Activated CD4-positive, alpha-beta T cell treated with anti-CD3 and anti-CD28 coated beads, Interleukin-10, Interleukin-2, amounts not matched to agents 100 ng/mL and 50 ng/mL, durations not matched to agents 16 hours and 8 hours (primary cell): ENCODE data around the gene ZNF333.
"Not testable (repeated sequence)": the region's sequence is repeated elsewhere in the genome, so short reads cannot be mapped to it uniquely, and the experiment has no call there.

ENCODE experiments used
- DNase-seq: peaks from one replicate; pipeline ENCODE4 v3.0.0-alpha.2; 2020

ZNF333 gene

DNA sequence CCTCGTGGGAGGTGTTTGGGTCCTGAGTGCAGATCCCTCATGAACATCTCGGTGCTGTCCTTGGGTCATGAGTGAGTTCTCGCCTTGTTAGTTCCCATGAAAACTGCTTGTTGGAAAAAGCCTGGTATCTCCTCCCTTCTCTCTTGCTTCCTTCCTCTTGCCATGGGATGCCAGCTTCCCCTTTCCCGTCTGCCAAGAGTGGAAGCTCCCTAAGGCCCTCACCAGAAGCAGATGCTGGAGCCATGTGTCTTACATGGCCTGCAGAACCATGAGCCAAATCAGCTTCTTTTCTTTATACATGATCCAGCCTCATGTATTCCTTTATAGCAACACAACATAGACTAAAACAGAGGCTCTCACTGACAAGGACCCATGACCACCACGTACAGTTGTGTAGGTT, 80.3 kb downstream of the ZNF333 start:
- no peak for DNase-seq

DNA sequence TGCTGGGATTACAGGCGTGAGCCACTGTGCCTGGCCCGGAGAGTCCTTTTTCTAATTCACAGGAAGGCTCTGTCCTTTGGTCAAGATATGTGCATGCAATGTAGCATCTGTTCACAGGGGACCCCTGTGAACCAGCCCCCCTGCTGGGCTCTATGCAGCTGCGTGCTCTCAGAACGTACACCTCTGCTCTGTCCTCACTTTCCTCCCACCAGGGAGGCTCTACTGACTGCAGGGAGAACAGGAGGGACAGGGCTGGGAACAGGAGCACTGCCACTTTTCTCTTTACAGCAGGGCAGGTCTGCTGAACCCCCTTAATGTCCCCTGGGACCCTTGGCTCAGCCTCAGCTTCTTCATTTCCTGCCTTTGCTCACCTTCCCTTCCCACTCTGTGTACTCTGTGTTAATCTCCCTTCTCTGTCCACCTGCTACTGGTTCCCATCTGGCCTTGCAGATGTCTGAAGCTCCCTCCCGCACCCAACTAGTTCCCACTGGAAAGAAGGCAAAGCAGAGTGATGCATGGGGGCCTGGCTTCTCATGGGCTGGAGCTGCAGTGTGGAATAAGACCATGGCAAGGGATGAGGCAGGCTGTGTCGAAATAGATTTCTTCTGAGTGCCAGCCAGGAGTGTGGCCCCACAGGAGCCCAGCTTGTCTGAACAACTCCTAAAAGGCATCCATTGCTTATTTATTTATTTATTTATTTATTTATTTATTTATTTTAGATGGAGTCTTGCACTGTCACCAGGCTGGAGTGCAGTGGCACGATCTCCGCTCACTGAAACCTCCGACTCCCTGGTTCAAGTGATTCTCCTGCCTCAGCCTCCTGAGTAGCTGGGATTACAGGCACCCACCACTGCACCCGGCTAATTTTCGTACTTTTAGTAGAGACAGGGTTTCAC, 81.3 kb downstream of the ZNF333 start:
- no peak for DNase-seq

DNA sequence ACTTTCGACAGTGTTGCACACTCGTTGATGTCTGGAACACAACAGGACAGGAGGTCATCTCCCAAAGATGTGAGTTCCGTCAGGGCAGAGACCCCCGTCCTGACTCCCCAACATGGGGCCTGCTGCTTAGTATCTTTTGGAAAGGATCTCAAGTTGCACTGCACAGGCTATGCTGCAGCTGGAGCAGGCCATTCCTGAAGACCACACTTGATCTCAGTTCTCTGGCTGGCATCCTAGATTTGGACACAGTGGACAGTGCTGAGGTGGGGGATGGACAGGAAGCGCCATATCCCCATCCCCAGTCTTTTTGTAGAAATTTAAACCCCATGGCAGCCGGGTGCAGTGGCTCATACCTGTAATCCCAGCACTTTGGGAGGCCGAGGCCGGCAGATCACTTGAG, 82.6 kb downstream of the ZNF333 start:
- no peak for DNase-seq

DNA sequence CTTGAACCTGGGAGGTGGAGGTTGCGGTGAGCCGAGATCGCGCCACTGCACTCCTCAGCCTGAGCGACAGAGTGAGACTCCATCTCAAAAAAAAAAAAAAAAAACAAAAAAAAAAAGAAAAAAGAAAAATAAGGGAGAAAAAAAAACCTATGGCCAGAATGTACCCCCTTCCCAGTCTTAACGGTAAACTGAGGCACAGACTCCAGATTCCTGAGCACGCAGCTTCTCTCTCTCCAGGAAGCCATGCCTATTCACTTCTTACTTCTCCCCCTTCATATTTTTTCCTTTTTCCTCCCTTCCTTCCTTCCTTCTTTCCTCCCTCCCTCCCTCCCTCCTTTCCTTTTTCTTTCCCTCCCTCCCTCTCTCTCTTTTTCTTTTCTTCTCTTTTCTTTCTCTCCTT, 83.1 kb downstream of the ZNF333 start:
- DNase-seq, result no peak

DNA sequence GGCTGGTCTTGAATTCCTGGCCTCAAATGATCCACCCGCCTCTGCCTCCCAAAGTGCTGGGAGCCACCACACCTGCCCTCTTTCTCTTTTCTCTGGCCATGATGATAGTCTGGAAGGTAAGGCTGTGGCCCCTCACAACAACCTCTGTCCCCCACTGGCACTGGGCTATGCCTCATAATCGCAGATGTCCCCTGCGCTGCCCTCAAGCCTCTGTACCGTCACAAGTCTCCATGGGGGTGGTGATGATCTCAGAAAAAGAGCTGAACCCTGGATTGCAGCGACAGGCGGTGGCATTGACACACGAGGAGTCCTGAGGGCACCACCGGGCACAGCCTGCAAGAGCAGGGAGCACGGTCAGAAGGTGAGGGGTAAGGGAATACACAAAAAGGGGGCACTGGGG, 83.9 kb downstream of the ZNF333 start:
- not testable (repeated sequence) for DNase-seq

DNA sequence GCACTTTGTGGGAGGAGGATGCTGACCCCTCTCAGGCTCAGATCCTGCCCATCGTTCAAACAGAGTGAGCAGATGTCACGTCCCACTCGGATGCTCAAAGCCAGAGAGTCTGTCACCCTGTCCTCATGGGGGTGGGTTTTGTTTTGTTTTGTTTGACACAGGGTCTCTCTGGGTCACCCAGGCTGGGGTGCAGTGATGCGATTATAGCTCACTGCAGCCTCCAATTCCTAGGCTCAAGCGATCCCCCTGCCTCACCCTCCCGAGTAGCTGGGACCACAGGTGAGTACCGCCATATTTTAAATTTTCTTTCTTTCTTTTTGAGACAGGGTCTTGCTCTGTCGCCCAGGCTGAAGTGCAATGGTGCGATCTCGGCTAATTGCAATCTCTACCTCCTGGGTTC, 84.5 kb downstream of the ZNF333 start:
- DNase-seq, result no peak

DNA sequence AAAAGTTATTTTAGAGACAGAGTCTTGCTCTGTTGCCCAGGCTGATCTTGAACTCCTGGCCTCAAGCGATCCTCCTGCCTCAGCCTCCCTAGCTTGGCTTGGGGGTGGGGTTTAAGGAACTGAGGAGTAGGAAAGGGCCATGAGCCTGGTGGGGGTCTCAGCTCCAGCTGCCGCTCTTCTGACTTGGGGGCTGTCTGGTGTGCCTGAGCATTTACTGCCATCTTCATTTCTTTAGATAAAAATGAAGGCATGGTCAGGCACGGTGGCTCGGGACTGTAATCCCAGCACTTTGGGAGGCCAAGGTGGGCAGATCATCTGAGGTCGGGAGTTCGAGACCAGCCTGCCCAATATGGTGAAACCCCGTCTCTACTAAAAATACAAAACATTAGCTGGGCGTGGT, 85.5 kb downstream of the ZNF333 start:
- DNase-seq, result not testable (repeated sequence)

DNA sequence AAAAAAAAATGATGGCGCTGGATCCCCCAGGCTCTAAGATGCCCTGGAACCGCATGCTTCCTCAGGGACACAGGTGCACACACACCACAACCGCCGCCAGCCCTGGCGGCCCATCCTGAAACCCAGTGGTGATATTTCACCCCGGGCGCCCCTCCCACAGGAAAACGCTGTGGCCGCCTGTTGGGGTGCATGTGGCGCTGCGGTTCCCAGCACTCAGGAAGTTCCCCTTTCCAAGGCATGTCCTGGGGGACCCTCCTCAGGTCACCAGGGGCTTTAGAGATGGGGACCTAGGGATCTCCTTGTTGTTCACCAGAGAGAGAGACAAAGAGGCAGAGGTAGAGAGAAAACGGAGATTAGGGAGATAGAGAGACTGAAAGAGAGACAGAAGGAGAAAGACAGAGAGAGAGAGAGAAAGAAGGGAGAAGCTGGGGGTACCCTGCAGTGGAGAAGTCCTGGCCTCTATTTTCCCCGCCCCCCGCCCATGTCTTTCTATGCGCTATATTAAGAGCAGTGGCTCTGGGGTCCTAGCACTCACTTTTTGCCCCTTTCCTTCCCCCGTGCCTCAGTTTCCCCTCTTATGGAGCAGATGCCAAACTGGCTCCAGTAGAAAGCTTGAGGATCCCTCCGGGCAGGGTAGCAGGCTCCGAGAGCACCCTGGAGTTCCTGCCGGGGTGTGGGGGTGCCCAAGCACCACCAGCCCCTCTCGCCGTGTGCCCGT, 86.2 kb downstream of the ZNF333 start:
- peak; percentile 6 for DNase-seq

DNA sequence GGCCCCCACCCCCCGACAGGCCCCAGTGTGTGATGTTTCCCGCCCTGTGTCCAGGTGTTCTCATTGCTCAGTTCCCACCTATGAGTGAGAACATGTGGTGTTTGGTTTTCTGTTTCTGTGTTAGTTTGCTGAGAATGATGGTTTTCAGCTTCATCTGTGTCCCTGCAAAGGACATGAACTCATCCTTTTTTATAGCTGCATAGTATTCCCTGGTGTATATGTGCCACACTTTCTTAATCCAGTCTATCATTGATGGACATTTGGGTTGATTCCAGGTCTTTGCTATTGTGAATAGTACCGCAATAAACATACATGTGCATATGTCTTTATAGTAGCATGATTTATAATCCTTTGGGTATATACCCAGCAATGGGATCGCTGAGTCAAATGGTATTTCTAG, 87.8 kb downstream of the ZNF333 start:
- not testable (repeated sequence) for DNase-seq

DNA sequence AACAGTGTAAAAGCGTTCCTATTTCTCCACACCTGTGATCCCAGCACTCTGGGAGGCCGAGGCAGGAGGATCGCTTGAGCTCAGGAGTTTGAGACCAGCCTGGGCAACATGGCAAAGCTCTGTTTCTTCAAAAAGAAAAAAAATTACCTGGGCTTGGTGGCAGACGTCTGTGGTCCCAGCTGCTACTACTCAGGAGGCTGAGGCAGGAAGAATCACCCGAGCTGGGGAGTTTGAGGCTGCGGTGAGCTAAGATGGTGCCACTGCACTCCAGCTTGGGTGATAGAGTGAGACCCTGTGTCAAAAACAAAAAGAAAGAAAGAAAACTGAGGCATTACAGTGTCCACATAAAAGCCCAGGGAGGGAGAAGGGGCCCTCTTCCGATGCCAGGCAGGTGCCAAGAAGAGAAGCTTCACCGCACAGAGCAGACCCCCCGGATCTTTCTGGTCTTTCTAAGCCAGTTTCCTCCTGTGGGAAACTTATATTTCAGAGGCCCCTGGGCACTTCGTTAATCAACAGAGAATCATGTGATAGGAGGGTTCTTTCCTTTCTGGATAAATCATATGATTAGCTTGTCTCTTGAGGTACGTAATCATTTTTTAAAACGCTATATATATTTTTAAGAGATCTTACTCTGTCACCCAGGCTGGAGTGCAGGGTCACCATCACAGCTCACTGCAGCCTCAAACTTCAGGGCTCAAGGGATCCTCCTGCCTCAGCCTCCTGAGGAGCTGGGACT, 88.4 kb downstream of the ZNF333 start, which contains the start of gene ADGRE2:
TSS of gene ADGRE2 (minus strand) at position 451 of the 736 bp plus-strand sequence. CDS start 1,804 bp downstream, outside the sequence.
- not testable (repeated sequence) for DNase-seq

DNA sequence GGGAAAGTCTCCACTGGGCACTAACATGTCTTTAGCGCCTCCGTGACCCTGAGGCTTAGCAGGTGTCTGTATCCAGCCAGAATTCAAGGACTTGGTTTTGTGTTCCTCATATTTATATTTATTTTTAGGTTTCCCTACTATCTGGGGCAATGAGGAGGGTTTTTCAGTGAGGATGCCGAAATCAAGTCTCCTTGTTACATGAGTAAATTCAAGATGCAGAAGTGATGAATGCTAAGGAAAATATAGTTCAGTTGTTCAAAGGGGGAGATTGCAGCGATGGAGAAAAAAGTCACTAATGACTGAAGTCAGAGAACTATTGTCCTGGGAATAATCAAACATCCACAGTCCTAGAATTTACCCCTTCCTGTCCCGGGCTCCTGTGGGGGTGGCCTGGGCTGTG, 89.3 kb downstream of the ZNF333 start:
- no peak for DNase-seq

DNA sequence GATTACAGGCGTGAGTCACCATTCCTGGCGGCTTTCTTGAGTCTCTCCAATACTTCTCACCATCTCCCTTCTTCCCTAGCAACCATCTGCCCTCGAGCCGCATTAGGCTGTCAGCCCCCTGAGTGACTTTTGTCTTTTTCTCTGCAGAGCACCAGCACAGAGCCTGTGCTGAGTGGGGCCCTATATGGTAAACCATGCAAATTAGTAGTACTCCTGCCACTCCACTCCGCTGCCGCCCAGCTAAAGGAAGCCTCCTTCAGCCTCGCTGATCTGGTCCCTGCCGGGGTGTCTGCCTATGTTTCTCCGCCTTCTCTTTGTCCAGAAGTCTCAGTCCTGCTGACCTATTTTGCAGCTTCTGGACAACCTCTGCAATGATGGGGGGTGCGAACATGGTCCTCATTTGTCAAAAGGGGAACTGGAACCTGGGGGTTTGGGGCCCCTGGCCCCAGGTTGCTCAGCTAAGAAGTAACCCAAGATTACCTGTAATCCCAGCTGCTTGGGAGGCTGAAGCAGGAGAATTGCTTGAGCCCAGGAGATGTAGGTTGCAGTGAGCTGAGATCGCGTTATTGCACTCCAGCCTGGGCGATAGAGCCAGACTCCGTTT, 90.9 kb downstream of the ZNF333 start:
- DNase-seq, result not testable (repeated sequence)

DNA sequence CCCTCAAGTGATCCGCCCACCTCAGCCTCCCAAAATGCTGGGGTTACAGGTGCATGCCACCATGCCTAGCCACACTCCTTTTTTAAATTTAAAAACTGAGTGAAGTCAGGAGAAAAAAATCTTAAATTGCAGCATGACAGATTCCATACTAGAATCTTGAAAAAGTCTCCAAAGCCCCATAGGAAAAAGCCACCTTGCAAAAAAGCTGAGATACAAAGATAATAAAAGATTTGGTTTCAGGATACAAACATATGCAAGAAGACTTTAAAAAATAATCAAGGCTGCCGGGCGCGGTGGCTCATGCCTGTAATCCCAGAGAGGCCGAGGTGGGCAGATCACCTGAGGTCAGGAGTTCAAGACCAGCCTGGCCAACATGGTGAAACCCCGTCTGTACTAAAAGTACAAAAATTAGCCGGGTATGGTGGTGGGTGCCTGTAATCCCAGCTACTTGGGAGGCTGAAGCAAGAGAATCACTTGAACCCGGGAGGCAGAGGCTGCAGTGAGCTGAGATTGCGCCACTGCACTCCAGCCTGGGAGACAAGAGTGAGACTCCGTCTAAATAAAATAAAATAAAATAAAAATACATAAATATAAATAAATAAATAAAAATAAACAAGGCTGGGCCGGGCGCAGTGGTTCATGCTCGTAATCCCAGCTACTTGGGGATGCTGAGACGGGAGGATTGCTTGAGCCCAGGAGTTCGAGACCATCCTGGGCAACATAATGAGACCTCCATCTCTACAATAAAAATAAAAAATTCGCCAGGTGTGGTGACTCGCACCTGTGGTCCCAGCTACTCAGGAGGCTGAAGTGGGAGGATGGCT, 92.1 kb downstream of the ZNF333 start:
- not testable (repeated sequence) for DNase-seq

DNA sequence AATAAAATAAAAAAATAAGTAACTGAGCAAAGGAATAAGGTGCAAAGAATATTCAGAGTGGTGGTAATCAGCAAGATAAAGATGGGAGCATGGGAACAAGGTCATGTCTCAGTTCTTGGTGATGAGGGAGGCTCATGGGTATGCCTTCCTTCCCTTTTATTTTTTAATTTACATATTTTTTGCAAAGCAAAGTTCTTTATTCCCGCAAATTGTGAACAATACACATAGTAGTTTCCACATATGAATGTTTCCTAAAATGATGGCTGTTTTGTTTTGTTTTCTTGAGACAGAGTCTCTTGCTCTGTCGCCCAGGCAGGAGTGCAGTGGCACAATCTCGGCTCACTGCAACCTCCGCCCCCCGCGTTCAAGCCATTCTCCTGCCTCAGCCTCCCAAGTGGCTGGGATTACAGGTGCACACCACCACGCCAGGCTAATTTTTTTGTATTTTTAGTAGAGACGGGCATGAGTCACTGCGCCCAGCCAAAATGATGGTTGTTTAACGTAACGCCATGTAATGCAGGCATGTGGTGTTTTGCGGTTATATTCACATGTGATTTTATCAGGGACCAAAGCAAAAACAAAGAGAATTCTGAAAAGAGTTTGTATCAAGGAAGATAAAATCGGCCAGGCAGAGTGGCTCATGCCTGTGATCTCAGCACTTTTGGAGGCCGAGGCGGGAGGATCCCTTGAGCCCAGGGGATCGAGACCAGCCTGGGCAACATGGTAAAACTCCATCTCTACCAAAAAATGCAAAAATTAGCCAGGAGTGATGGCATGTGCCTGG, 93.0 kb downstream of the ZNF333 start:
- DNase-seq, result no peak
